Measurements from ENCODE around the gene ARF1.

- TF ChIP-seq POLR2A (IDR thresholded peaks at IDR 0.05) (no peak), CTCF (IDR thresholded peaks at IDR 0.05) (no peak)
Observed at GRCh38 chr1:228046421-228047182, 35.9 kb upstream of the ARF1 start.
